HepG2 (cell line): ENCODE measurements around the gene PLEKHA6. TPM values are rescaled to one million over a fixed set of nuclear protein-coding genes. Genes with fewer than 3 reads are reported as not detected.

Experiments
- ATAC-seq: fragments of 200-7000 bp; cut with Tn5 transposase; 3 replicates; pipeline ENCODE4 v1.9.1; 2020; ENCODE audit warnings: mild to moderate bottlenecking, moderate library complexity
- BruUV-seq: library from RNA; stranded (reverse); fragments of 400-500 nt; replicated peaks from 2 replicates; lab custom pipeline; 2021; lab: Mats Ljungman, UMichigan
- CTCF ChIA-PET: fragments of 300-600 bp; formaldehyde crosslinking; extraction: SDS; loops from one replicate; lab custom pipeline; 2021; ENCODE audit warnings: low total read pairs, inconsistent platforms, low intra/inter-chr PET ratio; lab: Yijun Ruan, JAX
- POLR2A ChIA-PET: fragments of 350-600 bp; sonication (Branson Sonifier 250); formaldehyde crosslinking; loops from one replicate; lab custom pipeline; 2020; ENCODE audit warnings: antibody characterized with exemption, inconsistent platforms; lab: Yijun Ruan, JAX
- DNase-seq: peaks from one replicate; pipeline ENCODE4 v3.0.0-alpha.2; 2015; ENCODE audit warnings: low spot score
- FAIRE-seq: peaks from 3 replicates; lab custom pipeline; 2011; peaks lifted over from hg19 to GRCh38; lab: Jason Lieb, UNC
- H2AFZ ChIP-seq: one replicate; pipeline ENCODE4 v1.6.1; 2011; ENCODE audit warnings: low read length, inconsistent platforms
- H3K27ac ChIP-seq: fragments of 300-600 bp; 3 replicates; pipeline ENCODE4 v1.8.0; 2011; ENCODE audit warnings: mixed run types, mild to moderate bottlenecking, mixed read lengths, low read length, inconsistent platforms; ENCODE audit not compliant: insufficient read depth; ENCODE audit errors: extremely low read length
- H3K27me3 ChIP-seq, 2 experiments: fragments of 200-600 bp in 1 of 2; 2 replicates in 1 of 2; 3 replicates in 1 of 2; pipeline versions ENCODE4 v1.6.0 to v1.8.0; 2011; ENCODE audit warnings: low read length in 2 of 2, mild to moderate bottlenecking in 2 of 2, moderate library complexity in 2 of 2, inconsistent platforms in 1 of 2; ENCODE audit not compliant: insufficient read depth in 2 of 2, control insufficient read depth in 1 of 2
- H3K36me3 ChIP-seq, 2 experiments: fragments of 200-600 bp in 1 of 2; replicated peaks in 1 of 2; 2 replicates in 1 of 2; 3 replicates in 1 of 2; pipeline versions ENCODE4 v1.5.1 to v1.8.0; 2011; ENCODE audit warnings: low read length in 2 of 2, inconsistent platforms in 1 of 2; ENCODE audit not compliant: insufficient read depth in 2 of 2, control insufficient read depth in 1 of 2
- H3K4me1 ChIP-seq: 2 replicates; pipeline ENCODE4 v1.5.1; 2012; ENCODE audit warnings: low read length, inconsistent platforms; ENCODE audit not compliant: insufficient read depth
- H3K4me2 ChIP-seq: 2 replicates; pipeline ENCODE4 v1.6.0; 2011; ENCODE audit warnings: low read depth, low read length, inconsistent platforms
- H3K4me3 ChIP-seq, 3 experiments: fragments of 200-600 bp in 1 of 3; sonication (generic), shearing (Covaris generic) in 1 of 3; replicated peaks in 1 of 3; 2 replicates each; pipeline ENCODE4 v1.5.1; 2011 to 2016; ENCODE audit warnings: low read length in 3 of 3, inconsistent platforms in 2 of 3, low read depth in 2 of 3, mild to moderate bottlenecking in 2 of 3, control low read depth in 1 of 3, mixed read lengths in 1 of 3; ENCODE audit not compliant: insufficient read depth in 1 of 3
- H3K79me2 ChIP-seq: one replicate; pipeline ENCODE4 v1.6.1; 2011; ENCODE audit warnings: low read length, inconsistent platforms; ENCODE audit not compliant: insufficient read depth
- H3K9ac ChIP-seq: 2 replicates; pipeline ENCODE4 v1.6.0; 2011; ENCODE audit warnings: mild to moderate bottlenecking, low read depth, low read length, inconsistent platforms; ENCODE audit not compliant: insufficient read depth
- H3K9me3 ChIP-seq: 2 replicates; pipeline ENCODE4 v1.5.1; 2012; ENCODE audit warnings: mild to moderate bottlenecking, low read length
- H4K20me1 ChIP-seq: 2 replicates; pipeline ENCODE4 v1.6.0; 2011; ENCODE audit warnings: inconsistent platforms, mild to moderate bottlenecking, low read length, moderate library complexity; ENCODE audit not compliant: insufficient read depth
- AHDC1 ChIP-seq: sonication (generic); formaldehyde crosslinking; IDR thresholded peaks from 2 replicates; pipeline ENCODE4 v1.5.1; 2020; ENCODE audit warnings: mild to moderate bottlenecking, missing genetic modification reagents, borderline replicate concordance
- ELF1 ChIP-seq: sonication (generic); formaldehyde crosslinking; IDR thresholded peaks from 2 replicates; pipeline ENCODE4 v1.4.0; 2020; ENCODE audit warnings: missing genetic modification reagents
- LBX2 ChIP-seq: sonication (generic); formaldehyde crosslinking; IDR thresholded peaks from 2 replicates; pipeline ENCODE4 v1.5.0; 2020; ENCODE audit warnings: missing genetic modification reagents, mild to moderate bottlenecking, borderline replicate concordance
- LCORL ChIP-seq, 2 experiments: fragments of 450-650 bp in 1 of 2; sonication (generic) in 1 of 2; formaldehyde crosslinking in 1 of 2; IDR thresholded peaks; 2 replicates each; pipeline versions ENCODE4 v1.5.0 to v1.6.1; 2017 to 2020; ENCODE audit warnings: antibody characterized with exemption in 1 of 2, missing genetic modification reagents in 1 of 2
- MIXL1 ChIP-seq: IDR thresholded peaks from 2 replicates; pipeline ENCODE4 v1.6.1; 2016
- PAX8 ChIP-seq: sonication (generic); formaldehyde crosslinking; IDR thresholded peaks from 2 replicates; pipeline ENCODE4 v1.8.0; 2022; ENCODE audit warnings: mild to moderate bottlenecking, missing genetic modification reagents, borderline replicate concordance
- RAD51 ChIP-seq: fragments of 450-650 bp; IDR thresholded peaks from 2 replicates; pipeline ENCODE4 v1.6.1; 2016; ENCODE audit warnings: borderline replicate concordance
- SATB2 ChIP-seq: sonication (generic); formaldehyde crosslinking; IDR thresholded peaks from 2 replicates; pipeline ENCODE4 v1.5.0; 2020; ENCODE audit warnings: missing genetic modification reagents
- SNRNP70 ChIP-seq: fragments of 200-400 bp; formaldehyde crosslinking; IDR thresholded peaks from 2 replicates; pipeline ENCODE4 v1.6.1; 2017; ENCODE audit warnings: mild to moderate bottlenecking, low read depth, low read length, moderate library complexity
- ZBTB4 ChIP-seq: sonication (generic); formaldehyde crosslinking; IDR thresholded peaks from 2 replicates; pipeline ENCODE4 v1.4.0; 2020; ENCODE audit warnings: missing genetic modification reagents, mild to moderate bottlenecking, borderline replicate concordance
- ZFY ChIP-seq: sonication (generic); formaldehyde crosslinking; IDR thresholded peaks from 2 replicates; pipeline ENCODE4 v1.4.0; 2020; ENCODE audit warnings: missing genetic modification reagents
- ZNF326 ChIP-seq: sonication (generic); formaldehyde crosslinking; IDR thresholded peaks from 2 replicates; pipeline ENCODE4 v1.4.0; 2020; ENCODE audit warnings: missing genetic modification reagents, borderline replicate concordance
- ZNF816 ChIP-seq: sonication (generic); formaldehyde crosslinking; IDR thresholded peaks from 2 replicates; pipeline ENCODE4 v1.8.0; 2022; ENCODE audit warnings: missing genetic modification reagents, mild to moderate bottlenecking, borderline replicate concordance
- WGBS: methylation state at CpG from one replicate; pipeline ENCODE4 v1.1.6; 2017; ENCODE audit warnings: low lambda C conversion rate; 5-methylcytosine and 5-hydroxymethylcytosine counted together
- in situ Hi-C: cut with HindIII; loops from 2 replicates; pipeline ENCODE4 v1.10.0; 2017; ENCODE audit warnings: low pct_unique_long_range_greater_than_20kb; ENCODE audit not compliant: extremely low pct_ligation_motif_present
- intact Hi-C: fragments of 100-400 bp; cut with micrococcal nuclease; formaldehyde crosslinking; loops from one replicate; pipeline ENCODE4 v1.10.0; 2022; ENCODE audit not compliant: unreplicated experiment
- polyA plus RNA-seq, 8 experiments: library from polyadenylated mRNA; depleted of rRNA in 3 of 8; stranded (reverse) in 7 of 8; unstranded in 1 of 8; fragments of >200 nt; fragmentation: Illumina TruSeq in 4 of 8; extraction: Trizol in 4 of 8; gene quantifications; 2 replicates each; pipeline versions ENCODE4 v1.2.1 to v1.2.3, GENCODE V29; 2011 to 2016; ENCODE audit warnings: low read depth in 4 of 8, missing spikeins in 1 of 8, mixed read lengths in 1 of 8; ENCODE audit not compliant: insufficient read depth in 1 of 8
- total RNA-seq, 5 experiments: library from RNA; depleted of rRNA; stranded (reverse); fragments of >200 nt; fragmentation: Illumina TruSeq; extraction: Trizol; gene quantifications; 2 replicates each; pipeline ENCODE4 v1.2.3, GENCODE V29; 2016; ENCODE audit warnings: low read depth in 1 of 5

The PLEKHA6 gene
- total and polyA plus RNA-seq, 2 of the 13 experiments (the other 11 are each of a cell fraction or from before 2014, with no cell fraction given): 5.3 to 11.4 TPM

- TF ChIP-seq ZBTB4 (CRISPR knock-in tag) (no peak), ELF1 (no peak), PAX8 (CRISPR knock-in tag) (no peak), RAD51 (no peak), ZNF816 (CRISPR knock-in tag) (no peak), SNRNP70 (no peak), ZFY (CRISPR knock-in tag) (no peak)
These were observed 1.1 kb downstream of the PLEKHA6 start (continued) for GRCh38 chr1:204358605-204359004.

- POLR2A ChIA-PET: no interaction called here
- no peak overlapping the region for H2AFZ ChIP-seq
- TF ChIP-seq LCORL (IDR thresholded peaks at IDR 0.05) (no peak), LCORL (CRISPR knock-in tag; IDR thresholded peaks at IDR 0.05) (no peak), SATB2 (no peak), MIXL1 (CRISPR knock-in tag) (no peak), LBX2 (CRISPR knock-in tag) (no peak), AHDC1 (CRISPR knock-in tag) (no peak), ZNF326 (CRISPR knock-in tag) (no peak)
These were observed 1.9 kb downstream of the PLEKHA6 start for GRCh38 chr1:204357551-204358490.

More at GRCh38 chr1:204357551-204358490, 1.9 kb downstream of the PLEKHA6 start:
- no peaks in the 10 kb centered on the region for H4K20me1 ChIP-seq
- no TSS peak for BruUV-seq
- H3K4me1 ChIP-seq: peaks cover 8% of the 10 kb centered on the region
- H3K9me3 ChIP-seq: no peaks in the 10 kb centered on the region
- H3K36me3 ChIP-seq: no peaks in the 10 kb centered on the region; a peak in 1 of 5 replicates
- H3K27me3 ChIP-seq: no peaks in the 10 kb centered on the region; a peak in 1 of 5 replicates
- DNase-seq (no peak), FAIRE-seq (no peak), ATAC-seq (no peak; the same call in 2 of the 3 replicates)
- H3K79me2 ChIP-seq: peaks cover 3% of the 10 kb centered on the region
- CTCF ChIA-PET: no interaction called here
- in situ Hi-C loops (loop anchor here (25.0 kb wide), 1 partner anchor 496 kb away; the partner anchor contains the start of gene SNRPE), intact Hi-C loops (no loop called here)
- no peak overlapping the region for H3K27ac ChIP-seq
- no peak overlapping the region for H3K9ac ChIP-seq
- WGBS: 97% methylated on average over 10 of the region's 23 CpGs
- H3K4me2 ChIP-seq: no peak overlapping the region
- H3K4me3 ChIP-seq: no peak overlapping the region
